Nucleus accumbens (tissue), 56 donors: ENCODE data around the gene GDF15.
A peak's percentile ranks its signal among the peaks of the same experiment; 100 is the strongest.
"Not testable (repeated sequence)": the region's sequence is repeated elsewhere in the genome, so short reads cannot be mapped to it uniquely, and the experiment has no call there.

ENCODE experiments used
- DNase-seq, 56 donors: peaks; one replicate each; lab custom pipeline; 2025; lab: John Stamatoyannopoulos, UW

Gene GDF15, protein sequence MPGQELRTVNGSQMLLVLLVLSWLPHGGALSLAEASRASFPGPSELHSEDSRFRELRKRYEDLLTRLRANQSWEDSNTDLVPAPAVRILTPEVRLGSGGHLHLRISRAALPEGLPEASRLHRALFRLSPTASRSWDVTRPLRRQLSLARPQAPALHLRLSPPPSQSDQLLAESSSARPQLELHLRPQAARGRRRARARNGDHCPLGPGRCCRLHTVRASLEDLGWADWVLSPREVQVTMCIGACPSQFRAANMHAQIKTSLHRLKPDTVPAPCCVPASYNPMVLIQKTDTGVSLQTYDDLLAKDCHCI

DNA sequence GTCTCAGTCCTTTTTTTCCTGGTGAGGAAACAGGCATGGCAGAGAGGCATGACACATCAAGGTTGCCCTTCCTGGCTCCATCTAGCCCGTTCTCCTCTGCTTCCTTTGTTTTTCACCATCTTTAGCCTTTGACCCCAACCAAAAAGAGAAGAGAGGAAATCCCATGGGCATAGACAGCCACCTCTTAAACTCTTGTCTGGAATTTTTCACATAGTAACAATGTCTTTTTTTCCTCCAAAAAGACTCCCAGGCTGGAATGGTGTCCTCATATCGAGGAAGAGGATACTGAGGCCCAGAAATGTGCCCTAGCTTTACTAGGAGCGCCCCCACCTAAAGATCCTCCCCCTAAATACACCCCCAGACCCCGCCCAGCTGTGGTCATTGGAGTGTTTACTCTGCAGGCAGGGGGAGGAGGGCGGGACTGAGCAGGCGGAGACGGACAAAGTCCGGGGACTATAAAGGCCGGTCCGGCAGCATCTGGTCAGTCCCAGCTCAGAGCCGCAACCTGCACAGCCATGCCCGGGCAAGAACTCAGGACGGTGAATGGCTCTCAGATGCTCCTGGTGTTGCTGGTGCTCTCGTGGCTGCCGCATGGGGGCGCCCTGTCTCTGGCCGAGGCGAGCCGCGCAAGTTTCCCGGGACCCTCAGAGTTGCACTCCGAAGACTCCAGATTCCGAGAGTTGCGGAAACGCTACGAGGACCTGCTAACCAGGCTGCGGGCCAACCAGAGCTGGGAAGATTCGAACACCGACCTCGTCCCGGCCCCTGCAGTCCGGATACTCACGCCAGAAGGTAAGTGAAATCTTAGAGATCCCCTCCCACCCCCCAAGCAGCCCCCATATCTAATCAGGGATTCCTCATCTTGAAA lies at the start of gene GDF15:
GDF15 (plus strand) TSS at position 484 of the 868 bp plus-strand sequence; CDS start at position 516, 32 bp downstream.
- DNase-seq: no peak

DNA sequence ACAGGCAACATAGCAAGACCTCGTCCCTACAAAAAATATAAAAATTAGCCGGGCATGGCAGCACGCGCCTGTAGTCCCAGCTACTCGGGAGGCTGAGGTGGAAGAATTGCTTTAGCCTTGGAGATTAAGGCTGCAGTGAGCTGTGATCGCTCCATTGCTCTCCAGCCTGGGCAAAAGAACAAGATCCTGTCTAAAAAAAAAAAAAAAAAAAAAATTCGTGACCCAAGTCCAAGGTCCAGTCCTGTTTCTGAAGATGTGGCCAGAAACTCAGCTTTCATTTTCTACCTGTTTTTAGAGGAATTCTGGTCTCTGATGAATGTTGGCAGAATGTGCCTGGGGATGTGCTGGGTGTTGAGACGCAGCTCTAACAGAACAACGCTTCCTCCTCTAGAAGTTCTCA lies 47.4 kb upstream of the GDF15 start:
- DNase-seq: no peak

DNA sequence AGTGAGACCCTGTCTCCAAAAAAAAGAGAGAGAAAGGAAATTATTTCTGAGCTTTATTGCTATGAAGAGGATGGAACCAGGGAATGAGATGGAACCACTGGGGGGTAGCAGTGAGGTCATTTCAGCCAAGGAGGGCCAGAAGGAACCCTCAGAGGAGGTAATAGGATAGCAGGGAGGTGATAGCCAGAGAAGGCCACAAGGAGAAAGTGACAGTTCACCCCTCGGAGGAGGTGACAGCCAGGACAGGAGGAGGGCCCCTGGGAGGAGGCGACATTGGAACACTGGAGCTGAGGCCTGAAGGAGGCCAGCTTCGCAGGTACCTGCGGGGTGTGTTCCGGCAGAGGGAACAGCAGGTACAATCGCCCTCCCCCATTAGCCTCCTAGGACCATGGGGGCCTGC lies 46.2 kb upstream of the GDF15 start:
- no peak for DNase-seq

DNA sequence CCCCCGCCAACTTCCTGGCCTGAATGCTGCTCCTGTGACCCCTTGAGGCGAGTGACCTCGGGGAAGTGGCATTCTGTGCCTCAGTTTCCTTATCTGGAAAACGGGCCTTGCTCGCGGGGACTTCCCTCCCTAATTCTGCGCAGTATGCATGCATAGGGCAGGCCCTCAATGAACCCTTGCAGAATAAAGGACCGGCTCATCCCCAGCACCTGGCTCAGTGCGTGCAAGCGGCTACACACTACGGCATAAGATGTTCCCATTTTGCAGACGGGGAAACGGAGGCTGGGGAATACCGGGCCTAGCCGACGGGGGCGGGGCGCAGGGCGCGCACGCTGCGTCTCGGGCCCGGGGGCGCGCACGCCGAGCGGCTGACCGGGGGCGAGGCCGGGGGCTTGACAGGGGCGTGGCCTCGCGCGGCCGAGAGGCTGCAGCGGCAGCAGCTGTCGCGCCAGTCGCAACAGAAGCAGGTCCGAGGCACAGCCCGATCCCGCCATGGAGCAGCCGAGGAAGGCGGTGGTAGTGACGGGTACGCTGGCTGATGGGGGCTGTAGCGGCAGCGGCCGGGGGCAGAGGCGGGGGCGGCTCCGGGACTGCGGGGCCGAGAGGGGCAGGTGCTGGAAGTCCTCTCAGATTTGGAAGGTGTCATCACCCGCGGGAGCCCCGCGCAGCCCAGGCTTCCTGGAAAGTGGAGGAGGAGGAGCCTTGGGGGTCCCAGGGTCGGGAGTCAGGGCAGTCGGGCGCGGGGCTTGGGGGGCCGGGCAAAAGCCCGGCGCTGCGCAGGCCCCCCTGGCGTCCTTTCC lies 45.6 kb upstream of the GDF15 start, which contains the start of gene PGPEP1:
PGPEP1 (plus strand) TSS at position 409 of the 800 bp plus-strand sequence; CDS start at position 493, 84 bp downstream.
- peak in 52 of 56 donors; percentile 6 to 83 (median 46) for DNase-seq

DNA sequence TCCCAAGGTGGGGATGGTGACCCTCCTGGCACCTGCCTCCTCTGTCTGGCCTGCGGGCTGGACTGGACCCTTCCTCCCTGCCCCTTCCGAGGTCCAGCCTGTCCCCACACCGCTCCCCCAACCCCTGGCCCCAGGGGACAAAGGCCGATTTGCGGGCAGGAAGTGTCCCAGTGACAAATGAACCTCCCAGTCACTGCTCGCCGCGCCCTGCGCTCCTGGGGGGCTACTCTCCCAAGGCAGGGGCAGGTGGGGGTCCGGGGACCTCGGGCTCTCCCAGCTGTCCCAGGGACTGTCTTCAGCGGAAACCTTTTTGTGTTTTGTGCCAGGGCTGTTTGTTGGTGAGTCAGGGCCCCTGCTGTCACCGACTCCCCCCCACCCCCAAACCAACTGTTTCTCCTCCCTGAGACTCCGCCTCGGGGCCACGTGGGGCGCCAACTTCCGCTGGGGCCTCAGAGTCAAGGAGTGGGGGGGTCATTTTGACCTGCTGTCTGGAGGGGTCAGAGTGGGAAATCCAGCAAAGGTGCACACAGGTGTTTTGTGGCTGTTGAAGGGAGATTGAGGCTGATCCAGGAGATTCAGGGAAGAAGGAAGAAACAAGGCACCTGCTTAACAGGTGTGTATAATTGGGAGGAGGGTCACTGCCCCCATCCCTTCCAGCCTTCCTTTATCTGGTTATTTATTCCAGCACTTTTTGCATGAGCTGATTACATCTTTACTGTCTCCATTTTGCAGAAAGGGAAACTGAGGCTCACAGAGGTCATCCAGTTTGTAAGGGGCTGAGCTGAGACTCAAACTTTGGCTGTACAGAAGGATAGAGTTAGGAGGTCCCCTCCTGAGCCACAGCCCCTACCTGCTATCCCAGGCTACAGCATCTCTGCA lies 44.7 kb upstream of the GDF15 start:
- peak in 36 of 56 donors; percentile 7 to 74 (median 30) for DNase-seq

DNA sequence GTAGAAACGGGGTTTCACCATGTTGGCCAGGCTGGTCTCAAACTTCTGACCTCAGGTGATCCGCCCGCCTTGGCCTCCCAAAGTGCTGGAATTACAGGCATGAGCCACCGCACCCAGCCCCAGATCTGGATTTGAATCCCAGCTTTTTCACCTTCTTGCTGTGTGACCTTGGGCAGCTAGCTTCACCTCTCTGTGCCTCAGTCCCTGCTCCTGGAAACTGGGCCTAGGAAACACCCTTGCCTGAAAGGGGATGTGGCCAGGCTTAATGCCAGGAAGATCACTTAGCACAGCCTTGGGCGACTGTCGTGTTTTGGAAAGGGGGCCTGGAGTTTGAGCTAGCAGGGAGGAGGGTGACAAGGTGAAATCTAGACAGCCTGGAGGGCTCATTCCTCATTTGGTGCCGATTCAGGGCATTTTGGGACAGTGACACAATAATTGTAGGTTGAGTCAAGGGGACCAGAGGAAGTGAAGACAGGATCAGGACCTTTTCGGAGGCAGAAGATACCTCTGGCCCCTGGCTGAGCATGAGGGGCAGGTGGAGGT lies 43.8 kb upstream of the GDF15 start:
- DNase-seq: no peak

DNA sequence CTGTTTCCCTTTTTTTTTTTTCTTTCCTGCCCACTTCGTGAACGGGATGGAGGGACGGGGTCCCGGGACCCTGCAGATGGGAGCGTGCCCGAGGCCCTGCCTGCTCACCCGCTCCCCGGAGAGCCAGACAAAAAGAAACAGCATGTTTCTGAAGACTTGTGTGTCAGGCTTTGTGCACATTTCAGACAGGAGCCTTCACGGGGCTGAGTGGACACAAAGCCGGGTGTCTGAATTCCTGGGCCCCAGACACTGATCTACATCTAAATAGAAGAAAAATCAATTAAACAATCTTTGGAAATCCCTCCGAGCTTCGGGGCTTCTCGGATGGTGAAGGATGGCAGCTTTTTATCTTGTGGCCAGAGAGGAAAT lies 41.4 kb upstream of the GDF15 start:
- no peak for DNase-seq

DNA sequence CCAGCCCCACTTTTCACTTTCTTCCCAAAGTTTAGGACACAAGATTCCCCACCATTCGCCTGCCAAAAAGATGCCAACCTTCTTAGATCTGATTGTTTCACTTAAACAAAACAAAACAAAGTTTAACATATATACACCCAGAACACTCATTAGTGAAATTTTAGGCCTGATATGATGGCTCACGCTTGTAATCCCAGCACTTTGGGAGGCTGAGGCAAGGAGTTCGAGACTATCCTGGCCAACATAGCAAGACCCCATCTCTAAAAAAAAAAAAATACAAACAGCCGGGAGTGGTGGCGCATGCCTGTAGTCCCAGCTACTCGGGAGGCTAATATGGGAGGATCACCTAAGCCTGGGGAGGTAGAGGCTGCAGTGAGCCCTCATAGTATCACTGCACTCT lies 40.7 kb upstream of the GDF15 start:
- DNase-seq: no peak

DNA sequence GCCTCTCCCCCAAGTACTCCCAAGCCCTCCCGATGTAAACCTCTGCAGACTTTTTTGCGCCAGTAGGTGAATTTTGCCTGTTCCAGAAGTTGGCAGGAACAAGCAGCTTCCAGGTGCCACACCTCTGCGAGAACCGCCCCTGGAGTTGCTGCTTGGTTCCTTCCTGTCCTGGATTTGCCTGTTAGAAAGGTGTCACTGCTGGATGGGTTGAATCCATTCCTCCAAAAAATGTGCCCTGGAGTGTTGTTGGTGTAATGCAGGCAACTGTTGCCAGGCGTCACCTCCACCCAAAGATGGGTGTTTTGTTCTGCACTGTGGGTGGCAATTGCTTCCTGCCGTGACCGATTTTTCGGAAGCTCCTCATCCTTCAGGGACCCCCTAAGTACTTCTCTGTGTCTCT lies 39.9 kb upstream of the GDF15 start:
- DNase-seq: peak in 23 of 56 donors; percentile 3 to 69 (median 25)

DNA sequence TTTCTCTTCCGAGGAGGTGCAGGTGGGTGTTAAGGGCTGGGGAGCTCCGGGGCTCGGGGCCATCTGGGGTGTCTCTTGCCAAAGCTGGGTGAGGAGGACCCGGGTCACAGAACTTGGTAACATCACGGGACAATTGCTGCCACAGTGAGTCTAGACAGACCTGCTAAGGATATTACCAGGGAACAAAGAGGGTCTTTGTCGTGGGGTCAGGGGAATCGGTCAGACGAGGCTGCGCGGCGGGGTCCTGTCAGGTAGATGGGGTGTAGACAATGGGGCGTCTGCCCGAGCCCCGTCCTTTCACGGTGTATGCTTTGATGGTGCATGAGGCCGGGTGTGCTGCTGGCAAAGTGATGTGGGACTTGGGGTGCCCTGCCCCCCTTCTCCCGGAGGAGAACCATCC lies 37.8 kb upstream of the GDF15 start:
- no peak for DNase-seq

DNA sequence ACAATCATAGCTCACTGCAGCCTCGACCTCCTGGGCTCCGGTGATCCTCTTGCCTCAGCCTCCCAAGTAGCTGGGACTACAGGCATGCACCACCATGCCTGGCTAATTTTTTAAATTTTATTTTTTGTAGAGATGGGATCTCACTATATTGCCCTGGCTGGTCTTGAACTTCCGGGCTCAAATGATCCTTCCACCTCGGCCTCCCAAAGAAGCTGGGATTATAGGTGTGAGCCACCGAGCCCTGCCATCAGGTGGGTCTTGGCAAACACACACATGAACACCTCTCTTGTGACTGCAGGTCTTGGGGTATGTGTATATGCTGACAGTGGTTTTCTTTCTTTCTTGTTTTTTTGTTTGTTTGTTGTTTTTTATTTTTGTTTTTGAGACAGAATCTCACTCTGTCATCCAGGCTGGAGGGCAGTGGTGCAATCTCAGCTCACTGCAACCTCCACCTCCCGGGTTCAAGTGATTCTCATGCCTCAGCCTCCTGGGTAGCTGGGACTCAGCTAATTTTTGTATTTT lies 37.1 kb upstream of the GDF15 start:
- DNase-seq: not testable (repeated sequence)

DNA sequence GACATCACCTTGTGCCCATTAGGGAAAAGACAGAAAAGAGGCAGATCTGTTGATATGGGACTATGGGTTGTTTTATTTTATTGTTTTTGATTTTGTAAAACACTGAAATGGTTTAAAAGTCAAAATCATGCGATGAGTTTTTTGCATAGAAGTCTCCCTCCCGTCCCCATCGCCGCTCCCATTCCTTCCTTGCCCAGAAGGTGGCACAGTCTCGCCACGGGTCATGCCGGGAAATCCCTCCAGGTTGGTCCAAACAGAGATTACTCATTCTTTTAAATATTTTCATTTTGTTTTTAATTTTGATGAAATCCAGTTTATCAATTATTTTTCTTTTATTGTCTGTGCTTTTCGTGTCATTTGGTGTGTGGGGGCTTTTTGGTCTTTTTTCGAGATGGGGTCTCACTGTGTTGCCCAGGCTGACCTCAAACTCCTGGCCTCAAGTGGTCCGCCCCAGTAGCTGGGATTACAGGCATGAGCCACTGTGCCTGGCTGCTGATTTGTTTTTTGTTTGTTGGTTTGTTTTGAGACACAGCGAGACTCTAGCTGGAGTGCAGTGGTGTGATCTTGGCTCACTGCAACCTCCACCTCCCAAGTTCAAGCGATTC lies 36.3 kb upstream of the GDF15 start:
- DNase-seq: peak in 8 of 56 donors; percentile 1 to 34 (median 9)

DNA sequence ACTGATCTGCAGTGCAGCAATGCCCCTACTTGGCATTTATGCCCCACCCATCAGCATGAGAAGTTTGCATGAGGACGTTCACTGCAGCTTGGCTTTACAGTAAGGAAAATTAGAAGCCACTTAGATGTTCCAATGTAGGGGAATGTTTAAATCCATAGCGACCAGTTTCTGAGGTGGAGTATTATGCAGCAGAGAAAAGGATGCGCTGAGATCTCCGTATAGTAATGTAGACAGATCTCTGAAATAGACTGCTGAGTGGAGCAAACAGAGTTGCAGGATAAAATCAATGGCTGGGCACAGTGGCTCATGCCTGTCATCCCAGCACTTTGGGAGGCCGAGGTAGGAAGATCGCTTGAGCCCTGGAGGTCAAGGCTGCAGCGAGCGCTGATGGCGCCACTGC lies 35.5 kb upstream of the GDF15 start:
- DNase-seq: no peak

DNA sequence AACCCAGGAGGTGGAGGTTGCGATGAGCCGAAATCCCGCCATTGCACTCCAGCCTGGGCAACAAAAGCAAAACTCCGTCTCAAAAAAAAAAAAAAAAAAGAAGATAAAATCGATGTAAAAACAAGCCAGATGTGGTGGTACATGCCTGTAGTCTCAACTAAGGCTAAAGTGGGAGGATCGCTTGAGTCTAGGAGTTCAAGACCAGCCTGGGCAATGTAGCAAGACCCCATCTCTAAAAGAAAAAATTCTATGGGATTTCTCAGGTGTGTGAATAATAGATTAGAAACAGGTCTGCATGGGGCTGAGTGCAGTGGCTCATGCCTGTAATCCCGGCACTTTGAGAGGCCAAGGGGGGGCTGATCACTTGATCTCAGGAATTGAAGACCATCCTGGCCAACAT lies 34.4 kb upstream of the GDF15 start:
- no peak for DNase-seq

DNA sequence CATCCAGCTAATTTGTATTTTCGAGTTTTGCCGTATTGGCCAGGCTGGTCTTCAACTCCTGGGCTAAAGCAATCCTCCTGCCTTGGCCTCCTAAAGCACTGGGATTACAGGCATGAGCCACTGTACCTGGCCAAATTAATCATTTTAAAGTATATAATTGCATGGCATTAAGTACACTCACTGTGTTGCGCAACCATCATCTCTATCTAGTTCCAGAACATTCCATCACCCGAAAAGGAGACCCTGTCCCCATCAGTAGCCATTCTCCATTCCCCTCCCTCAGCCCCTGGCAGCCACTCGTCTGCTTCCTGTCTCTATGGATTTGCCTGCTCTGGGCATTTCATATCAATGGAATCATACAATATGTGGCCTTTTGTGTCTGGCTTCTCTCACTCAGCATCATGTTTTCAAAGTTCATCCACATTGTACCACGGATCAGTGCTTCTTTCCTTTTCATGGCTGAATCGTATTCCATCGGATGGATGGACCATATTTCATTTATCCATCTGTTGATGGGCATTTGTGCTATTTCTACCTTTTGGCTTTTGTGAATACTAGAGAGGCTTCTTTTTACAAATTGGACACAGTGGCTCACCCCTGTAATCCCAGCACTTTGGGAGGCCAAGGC lies 32.5 kb upstream of the GDF15 start:
- no peak for DNase-seq

DNA sequence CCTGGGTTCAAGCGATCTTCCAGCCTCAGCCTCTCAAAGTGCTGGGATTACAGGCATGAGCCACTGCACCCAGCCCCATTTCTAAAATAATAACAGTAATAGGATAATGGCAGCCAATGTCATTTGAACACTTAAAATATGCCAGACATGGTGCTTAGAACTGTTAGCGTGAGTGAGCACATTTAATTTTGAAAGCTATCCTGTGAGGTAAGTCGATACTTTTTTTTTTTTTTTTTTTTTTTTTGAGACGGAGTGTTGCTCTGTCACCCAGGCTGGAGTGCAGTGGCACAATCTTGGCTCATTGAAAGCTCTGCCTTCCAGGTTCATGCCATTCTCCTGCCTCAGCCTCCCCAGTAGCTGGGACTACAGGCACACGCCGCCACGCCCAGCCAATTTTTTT lies 31.2 kb upstream of the GDF15 start:
- not testable (repeated sequence) for DNase-seq

DNA sequence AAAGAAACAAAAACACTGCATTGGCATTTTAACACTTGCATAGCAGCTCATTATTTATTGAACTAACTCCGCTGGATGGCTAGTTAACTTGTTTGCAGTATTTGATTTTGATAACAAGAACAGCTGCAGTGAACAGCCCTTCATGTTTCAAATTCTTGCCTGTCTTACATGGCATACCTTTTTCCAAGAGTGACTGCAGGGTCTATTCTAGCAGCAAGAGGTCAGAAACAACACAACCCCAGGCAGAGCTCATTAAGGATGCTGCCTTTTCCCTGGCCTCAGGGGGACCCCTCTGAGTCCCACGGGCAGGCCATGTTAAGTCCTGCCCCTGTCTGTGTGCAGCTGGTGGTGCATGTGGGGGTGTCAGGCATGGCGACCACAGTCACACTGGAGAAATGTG lies 28.9 kb upstream of the GDF15 start:
- DNase-seq: no peak

DNA sequence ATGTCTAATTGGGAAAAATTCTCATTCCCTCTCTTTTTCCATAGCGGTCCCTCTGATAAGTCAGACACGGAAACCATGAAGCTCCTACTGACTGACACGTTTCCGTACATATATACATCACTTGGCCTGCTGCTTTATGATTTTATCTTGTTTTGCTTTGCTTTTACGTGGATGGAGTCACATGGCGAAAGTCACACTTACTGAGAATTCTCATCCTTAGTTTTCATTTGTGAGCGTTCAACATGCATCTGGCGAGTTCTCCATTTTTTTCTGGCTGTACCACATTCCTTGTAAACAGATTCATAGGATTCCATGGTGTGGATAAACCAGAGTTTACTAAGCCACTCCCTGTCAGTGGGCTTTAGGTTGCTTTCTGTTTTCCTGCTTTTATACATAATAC lies 24.3 kb upstream of the GDF15 start:
- no peak for DNase-seq
